ENCODE measurements around the gene CACNA1S.

The CACNA1S gene

GRCh38 chr1:201025571-201026002 is 86.6 kb downstream of the CACNA1S start:
- peak in 1 of 2 experiments; percentile 45 for DNase-seq

GRCh38 chr1:201024625-201024998 is 87.6 kb downstream of the CACNA1S start:
- DNase-seq, result no peak

GRCh38 chr1:201023920-201024624 is 88.2 kb downstream of the CACNA1S start:
- DNase-seq, result no peak

GRCh38 chr1:201023517-201023902 is 88.7 kb downstream of the CACNA1S start, which contains the start of gene KIF21B:
KIF21B (minus strand) TSS chr1:201023714; CDS start chr1:201023383, 331 bp downstream.
- peak; percentile 39 to 74 for DNase-seq

GRCh38 chr1:201022820-201023516 is 89.3 kb downstream of the CACNA1S start:
- peak in 1 of 2 experiments; percentile 24 for DNase-seq

GRCh38 chr1:201022493-201022819 is 89.8 kb downstream of the CACNA1S start:
- DNase-seq, result no peak

GRCh38 chr1:201021630-201022492 is 90.4 kb downstream of the CACNA1S start:
- DNase-seq, result no peak

GRCh38 chr1:201020721-201021629 is 91.3 kb downstream of the CACNA1S start:
- DNase-seq, result peak in 1 of 2 experiments; percentile 49

- peak; percentile 20 to 49 for DNase-seq
Measured at GRCh38 chr1:201020040-201020591, 92.1 kb downstream of the CACNA1S start.

GRCh38 chr1:201019321-201019977 is 92.8 kb downstream of the CACNA1S start:
- DNase-seq, result no peak

- DNase-seq, result no peak
Measured at GRCh38 chr1:201017828-201018163, 94.4 kb downstream of the CACNA1S start.

GRCh38 chr1:201016943-201017827 is 95.0 kb downstream of the CACNA1S start:
- DNase-seq, result peak; percentile 85 to 89

- peak; percentile 86 to 88 for DNase-seq
Measured at GRCh38 chr1:201016211-201016651, 96.0 kb downstream of the CACNA1S start.

- DNase-seq, result no peak
Measured at GRCh38 chr1:201015551-201016091, 96.6 kb downstream of the CACNA1S start.

GRCh38 chr1:201014816-201015200 is 97.4 kb downstream of the CACNA1S start:
- DNase-seq, result no peak

- DNase-seq, result peak; percentile 33 to 65
Measured at GRCh38 chr1:201013991-201014815, 98.0 kb downstream of the CACNA1S start.

GRCh38 chr1:201013031-201013485 is 99.2 kb downstream of the CACNA1S start:
- DNase-seq, result no peak

GRCh38 chr1:201011616-201012015 is 100.6 kb downstream of the CACNA1S start:
- peak; percentile 91 to 97 for DNase-seq

All from NCI-H524 (cell line).